Fibroblast of pulmonary artery (primary cell): ENCODE data around the gene PAX3.

Experiments used
- DNase-seq: peaks from one replicate; pipeline ENCODE4 v3.0.0-alpha.2; 2010; ENCODE audit warnings: low read depth
- H3K4me3 ChIP-seq: replicated peaks from 2 replicates; pipeline ENCODE4 v1.5.1; 2011; ENCODE audit warnings: low read depth, mild to moderate bottlenecking, control low read depth, low read length, moderate library complexity
- CTCF ChIP-seq: IDR thresholded peaks from 2 replicates; pipeline ENCODE4 v1.5.1; 2011; ENCODE audit warnings: mild to moderate bottlenecking, control low read depth, low read length, inconsistent platforms; ENCODE audit errors: missing control alignments

The PAX3 gene

GRCh38 chr2:222194669-222195068, 104.1 kb downstream of the PAX3 start:
- no peak overlapping the region for H3K4me3 ChIP-seq
- TF ChIP-seq CTCF = no peak
- DNase-seq = no peak

GRCh38 chr2:222193328-222193983, 105.3 kb downstream of the PAX3 start:
- DNase-seq = no peak
- TF ChIP-seq CTCF = no peak
- H3K4me3 ChIP-seq = no peak overlapping the region

GRCh38 chr2:222180619-222181018, 118.2 kb downstream of the PAX3 start:
- no peak overlapping the region for H3K4me3 ChIP-seq
- DNase-seq = no peak
- no peak for TF ChIP-seq CTCF

- TF ChIP-seq CTCF = no peak
- no peak for DNase-seq
- H3K4me3 ChIP-seq = no peak overlapping the region
Observed at GRCh38 chr2:222179592-222179991, 119.2 kb downstream of the PAX3 start.

GRCh38 chr2:222178450-222178849, 120.3 kb downstream of the PAX3 start:
- no peak for TF ChIP-seq CTCF
- no peak overlapping the region for H3K4me3 ChIP-seq
- no peak for DNase-seq

- no peak overlapping the region for H3K4me3 ChIP-seq
- no peak for DNase-seq
- no peak for TF ChIP-seq CTCF
Observed at GRCh38 chr2:222176890-222177289, 121.9 kb downstream of the PAX3 start.

GRCh38 chr2:222174450-222174849, 124.3 kb downstream of the PAX3 start:
- no peak for DNase-seq
- TF ChIP-seq CTCF = no peak
- no peak overlapping the region for H3K4me3 ChIP-seq
